IMR-90 (cell line): ENCODE results near the gene B3GALNT1. TPM values are rescaled to one million over a fixed set of nuclear protein-coding genes. Genes with fewer than 3 reads are reported as not detected.

Experiments used
- ATAC-seq: fragments of 200-7000 bp; cut with Tn5 transposase; 2 replicates; pipeline ENCODE4 v1.9.1; 2020; ENCODE audit warnings: low read depth, mild to moderate bottlenecking, moderate library complexity
- BruUV-seq: library from RNA; stranded (reverse); fragments of 400-500 nt; replicated peaks from 2 replicates; lab custom pipeline; 2021; lab: Mats Ljungman, UMichigan
- CTCF ChIA-PET: fragments of 300-600 bp; formaldehyde crosslinking; extraction: SDS; loops from one replicate; lab custom pipeline; 2021; ENCODE audit warnings: antibody characterized with exemption; lab: Yijun Ruan, JAX
- POLR2A ChIA-PET: fragments of 300-600 bp; sonication (Branson Sonifier 250); formaldehyde crosslinking; loops from one replicate; lab custom pipeline; 2022; ENCODE audit warnings: antibody characterized with exemption; ENCODE audit not compliant: unreplicated experiment; lab: Charles Lee
- DNase-seq: peaks from one replicate; pipeline ENCODE4 v3.0.0; 2013
- H2AFZ ChIP-seq: replicated peaks from 2 replicates; pipeline ENCODE3; 2013; ENCODE audit warnings: low read length, mild to moderate bottlenecking; ENCODE audit not compliant: poor library complexity
- H2AK5ac ChIP-seq: 2 replicates; pipeline ENCODE4 v1.6.1; 2013; ENCODE audit warnings: low read depth, low read length, inconsistent platforms
- H2AK9ac ChIP-seq: replicated peaks from 2 replicates; pipeline ENCODE3; 2013; ENCODE audit warnings: mild to moderate bottlenecking, low read depth, low read length, moderate library complexity; ENCODE audit not compliant: poor library complexity
- H2BK120ac ChIP-seq: 2 replicates; pipeline ENCODE4 v1.6.1; 2013; ENCODE audit warnings: low read depth, low read length, inconsistent platforms
- H2BK15ac ChIP-seq: 3 replicates; pipeline ENCODE4 v1.6.1; 2013; ENCODE audit warnings: low read depth, low read length, inconsistent platforms
- H2BK20ac ChIP-seq: 2 replicates; pipeline ENCODE4 v1.6.1; 2013; ENCODE audit warnings: low read depth, mild to moderate bottlenecking, inconsistent platforms, low read length, moderate library complexity
- H2BK5ac ChIP-seq: 2 replicates; pipeline ENCODE4 v1.6.1; 2013; ENCODE audit warnings: mild to moderate bottlenecking, low read depth, low read length, inconsistent platforms; ENCODE audit not compliant: poor library complexity, severe bottlenecking
- H3K14ac ChIP-seq: replicated peaks from 2 replicates; pipeline ENCODE4 v1.6.1; 2013; ENCODE audit warnings: low read depth, low read length, inconsistent platforms
- H3K18ac ChIP-seq: 2 replicates; pipeline ENCODE4 v1.6.1; 2013; ENCODE audit warnings: low read depth, low read length, control low read depth
- H3K23ac ChIP-seq: 2 replicates; pipeline ENCODE4 v1.6.1; 2013; ENCODE audit warnings: low read depth, low read length, inconsistent platforms
- H3K27ac ChIP-seq: 2 replicates; pipeline ENCODE4 v1.5.1; 2013; ENCODE audit warnings: mild to moderate bottlenecking, control low read depth, low read length; ENCODE audit not compliant: insufficient read depth
- H3K27me3 ChIP-seq: 2 replicates; pipeline ENCODE4 v1.6.1; 2013; ENCODE audit warnings: low read length; ENCODE audit not compliant: control insufficient read depth, insufficient read depth
- H3K36me3 ChIP-seq: 2 replicates; pipeline ENCODE4 v1.6.1; 2013; ENCODE audit warnings: low read length, mixed read lengths; ENCODE audit not compliant: control insufficient read depth, insufficient read depth
- H3K4ac ChIP-seq: 2 replicates; pipeline ENCODE4 v1.6.1; 2013; ENCODE audit warnings: low read depth, low read length, inconsistent platforms
- H3K4me1 ChIP-seq: 2 replicates; pipeline ENCODE4 v1.6.1; 2013; ENCODE audit warnings: low read length, mixed read lengths; ENCODE audit not compliant: control insufficient read depth, insufficient read depth
- H3K4me2 ChIP-seq: 2 replicates; pipeline ENCODE4 v1.6.1; 2013; ENCODE audit warnings: low read depth, mild to moderate bottlenecking, control low read depth, low read length, moderate library complexity
- H3K4me3 ChIP-seq: 2 replicates; pipeline ENCODE4 v1.5.1; 2013; ENCODE audit warnings: low read depth, mild to moderate bottlenecking, control low read depth, low read length, moderate library complexity; ENCODE audit not compliant: insufficient read depth
- H3K56ac ChIP-seq: 2 replicates; pipeline ENCODE4 v1.6.1; 2013; ENCODE audit warnings: low read length, inconsistent platforms; ENCODE audit not compliant: insufficient read depth; ENCODE audit errors: extremely low read depth
- H3K79me1 ChIP-seq, 2 experiments: 2 replicates each; pipeline ENCODE4 v1.6.1; 2013; ENCODE audit warnings: low read length in 2 of 2, inconsistent platforms in 1 of 2, low read depth in 1 of 2
- H3K9ac ChIP-seq: 2 replicates; pipeline ENCODE4 v1.6.1; 2013; ENCODE audit warnings: low read depth, low read length, control low read depth
- H3K9me1 ChIP-seq: 2 replicates; pipeline ENCODE4 v1.6.1; 2013; ENCODE audit warnings: low read length, inconsistent platforms; ENCODE audit not compliant: insufficient read depth
- H3K9me3 ChIP-seq: 2 replicates; pipeline ENCODE4 v1.6.1; 2013; ENCODE audit warnings: low read length; ENCODE audit not compliant: control insufficient read depth, insufficient read depth
- H4K20me1 ChIP-seq: 2 replicates; pipeline ENCODE4 v1.6.1; 2013; ENCODE audit warnings: low read length, inconsistent platforms; ENCODE audit not compliant: insufficient read depth
- H4K5ac ChIP-seq: 2 replicates; pipeline ENCODE4 v1.6.1; 2013; ENCODE audit warnings: mild to moderate bottlenecking, low read depth, low read length, control low read depth
- H4K8ac ChIP-seq, 2 experiments: 2 replicates each; pipeline ENCODE4 v1.6.1; 2013; ENCODE audit warnings: low read depth in 2 of 2, low read length in 2 of 2, control low read depth in 1 of 2, inconsistent platforms in 1 of 2
- H4K91ac ChIP-seq: 2 replicates; pipeline ENCODE4 v1.6.1; 2013; ENCODE audit warnings: low read depth, low read length, inconsistent platforms; ENCODE audit not compliant: insufficient read depth
- CTCF ChIP-seq: conservative IDR thresholded peaks from 2 replicates; pipeline ENCODE4 v1.5.1; 2012; ENCODE audit warnings: mild to moderate bottlenecking, low read depth, low read length, improper control_type of control experiment
- ELK1 ChIP-seq: fragments of 150-350 bp; IDR thresholded peaks from 2 replicates; pipeline ENCODE4 v1.6.1; 2016; ENCODE audit warnings: low read depth, mild to moderate bottlenecking, low read length, moderate library complexity, borderline replicate concordance
- FOS ChIP-seq: fragments of 150-350 bp; IDR thresholded peaks from 2 replicates; pipeline ENCODE4 v1.6.1; 2016; ENCODE audit warnings: low read depth, low read length
- POLR2A ChIP-seq: IDR thresholded peaks from 2 replicates; pipeline ENCODE4 v1.6.1; 2012; ENCODE audit warnings: mild to moderate bottlenecking, low read depth, low read length
- SMC3 ChIP-seq: fragments of 150-350 bp; IDR thresholded peaks from 2 replicates; pipeline ENCODE4 v1.6.1; 2016; ENCODE audit warnings: low read depth, mild to moderate bottlenecking, antibody characterized with exemption, low read length, moderate library complexity
- WGBS, 2 experiments: methylation state at CpG; one replicate each; pipeline versions ENCODE4 v1.1.5 to v1.1.7; 2013; ENCODE audit warnings: missing lambda C conversion rate in 2 of 2; ENCODE audit not compliant: insufficient read length in 1 of 2; ENCODE audit errors: extremely low coverage in 2 of 2; 5-methylcytosine and 5-hydroxymethylcytosine counted together
- dilution Hi-C: fragments of 300-500 bp; cut with HindIII; formaldehyde crosslinking; loops from one replicate; pipeline ENCODE4 v1.14.3; 2018; ENCODE audit warnings: low sequenced_read_pairs; ENCODE audit not compliant: unreplicated experiment
- in situ Hi-C: fragments of 300-500 bp; cut with MboI; formaldehyde crosslinking; loops from 3 replicates; pipeline ENCODE4 v1.14.3; 2019; ENCODE audit warnings: low sequenced_read_pairs, inconsistent platforms, mixed read lengths
- intact Hi-C: fragments of 100-400 bp; cut with micrococcal nuclease; formaldehyde crosslinking; loops from 2 replicates; pipeline ENCODE4 v1.10.0; 2022
- polyA plus RNA-seq, 3 experiments: library from polyadenylated mRNA; depleted of rRNA; stranded (reverse); fragments of >200 nt; gene quantifications; 2 replicates each; pipeline ENCODE4 v1.2.3, GENCODE V29; 2012; ENCODE audit warnings: low replicate concordance in 1 of 3
- total RNA-seq: library from RNA; depleted of rRNA; stranded (reverse); fragments of >200 nt; gene quantifications from 2 replicates; pipeline ENCODE4 v1.2.3, GENCODE V29; 2012

Gene B3GALNT1
- total and polyA plus RNA-seq, 2 of the 4 experiments (the other 2 are of a cell fraction), result 5.6 to 8.2 TPM

- H3K4ac ChIP-seq, result no peak overlapping the region
- H3K4me1 ChIP-seq, result no peaks in the 10 kb centered on the region
- in situ Hi-C loops (no loop called here), dilution Hi-C loops (no loop called here), intact Hi-C loops (no loop called here)
- no CpG with 5 or more reads among the region's 1 CpG for WGBS, 2 experiments
- H3K27me3 ChIP-seq, result no peaks in the 10 kb centered on the region
- no peak overlapping the region for H4K5ac ChIP-seq
- no peaks in the 10 kb centered on the region for H4K20me1 ChIP-seq
- ChIA-PET CTCF (interaction anchor here (0.6 kb wide), 1 partner anchor 25 kb away, joined by 4 read pairs; no protein-coding TSS in a partner anchor), POLR2A (no interaction called here)
- no peak overlapping the region for H4K8ac ChIP-seq
- no peak overlapping the region for H3K4me2 ChIP-seq
- H3K56ac ChIP-seq, result no peak overlapping the region
- no peaks in the 10 kb centered on the region for H3K79me1 ChIP-seq
- no peak for ATAC-seq
- DNase-seq, result no peak
- H3K14ac ChIP-seq, result no peak overlapping the region
- H3K9ac ChIP-seq, result no peak overlapping the region
- H4K91ac ChIP-seq, result no peak overlapping the region
- H3K36me3 ChIP-seq, result no peaks in the 10 kb centered on the region
- no peak overlapping the region for H3K27ac ChIP-seq
- H2BK120ac ChIP-seq, result no peak overlapping the region
- H3K18ac ChIP-seq, result no peak overlapping the region
- no peak overlapping the region for H2BK20ac ChIP-seq
- no peak overlapping the region for H3K23ac ChIP-seq
- no peak overlapping the region for H2BK5ac ChIP-seq
- no peaks in the 10 kb centered on the region for H3K9me1 ChIP-seq
- TF ChIP-seq ELK1 (no peak), FOS (no peak), POLR2A (no peak), CTCF (no peak), SMC3 (no peak)
- H3K9me3 ChIP-seq, result no peaks in the 10 kb centered on the region
- no peak overlapping the region for H2AK5ac ChIP-seq
- H2AK9ac ChIP-seq, result no peak overlapping the region
- no TSS peak for BruUV-seq
- no peak overlapping the region for H3K4me3 ChIP-seq
- H2BK15ac ChIP-seq, result no peak overlapping the region
- no peak overlapping the region for H2AFZ ChIP-seq
These were observed 37.3 kb upstream of the B3GALNT1 start for GRCh38 chr3:161142486-161142885.
